PFSK-1 (cell line): ENCODE results near the gene SDHAF2.

Experiments used
- FOXP2 ChIP-seq: optimal IDR thresholded peaks from 2 replicates; pipeline ENCODE3; 2011; ENCODE audit warnings: borderline replicate concordance, control low read depth, inconsistent platforms; ENCODE audit not compliant: insufficient read depth; ENCODE audit errors: extremely low read length, extremely low read depth
- SIN3A ChIP-seq: IDR thresholded peaks from 2 replicates; pipeline ENCODE4 v1.6.1; 2012; ENCODE audit warnings: mild to moderate bottlenecking, low read length, moderate library complexity, borderline replicate concordance; ENCODE audit not compliant: insufficient read depth
- TAF1 ChIP-seq: IDR thresholded peaks from 2 replicates; pipeline ENCODE4 v1.6.1; 2012; ENCODE audit warnings: low read length, control low read depth, borderline replicate concordance; ENCODE audit not compliant: insufficient read depth
- TF ChIP-seq, protein P1 (sequence below), 2 experiments: IDR thresholded peaks; 2 replicates each; pipeline versions ENCODE4 v1.6.1 to v1.8.0; 2011 to 2012; ENCODE audit warnings: low read depth in 2 of 2, low read length in 2 of 2, control low read depth in 1 of 2, inconsistent platforms in 1 of 2, mild to moderate bottlenecking in 1 of 2, moderate library complexity in 1 of 2; ENCODE audit not compliant: insufficient read depth in 1 of 2

GRCh38 chr11:61442616-61443015 lies 12.7 kb downstream of the SDHAF2 start:
- TF ChIP-seq FOXP2: no peak
- no peak for TF ChIP-seq SIN3A
- TF ChIP-seq, protein P1, sequence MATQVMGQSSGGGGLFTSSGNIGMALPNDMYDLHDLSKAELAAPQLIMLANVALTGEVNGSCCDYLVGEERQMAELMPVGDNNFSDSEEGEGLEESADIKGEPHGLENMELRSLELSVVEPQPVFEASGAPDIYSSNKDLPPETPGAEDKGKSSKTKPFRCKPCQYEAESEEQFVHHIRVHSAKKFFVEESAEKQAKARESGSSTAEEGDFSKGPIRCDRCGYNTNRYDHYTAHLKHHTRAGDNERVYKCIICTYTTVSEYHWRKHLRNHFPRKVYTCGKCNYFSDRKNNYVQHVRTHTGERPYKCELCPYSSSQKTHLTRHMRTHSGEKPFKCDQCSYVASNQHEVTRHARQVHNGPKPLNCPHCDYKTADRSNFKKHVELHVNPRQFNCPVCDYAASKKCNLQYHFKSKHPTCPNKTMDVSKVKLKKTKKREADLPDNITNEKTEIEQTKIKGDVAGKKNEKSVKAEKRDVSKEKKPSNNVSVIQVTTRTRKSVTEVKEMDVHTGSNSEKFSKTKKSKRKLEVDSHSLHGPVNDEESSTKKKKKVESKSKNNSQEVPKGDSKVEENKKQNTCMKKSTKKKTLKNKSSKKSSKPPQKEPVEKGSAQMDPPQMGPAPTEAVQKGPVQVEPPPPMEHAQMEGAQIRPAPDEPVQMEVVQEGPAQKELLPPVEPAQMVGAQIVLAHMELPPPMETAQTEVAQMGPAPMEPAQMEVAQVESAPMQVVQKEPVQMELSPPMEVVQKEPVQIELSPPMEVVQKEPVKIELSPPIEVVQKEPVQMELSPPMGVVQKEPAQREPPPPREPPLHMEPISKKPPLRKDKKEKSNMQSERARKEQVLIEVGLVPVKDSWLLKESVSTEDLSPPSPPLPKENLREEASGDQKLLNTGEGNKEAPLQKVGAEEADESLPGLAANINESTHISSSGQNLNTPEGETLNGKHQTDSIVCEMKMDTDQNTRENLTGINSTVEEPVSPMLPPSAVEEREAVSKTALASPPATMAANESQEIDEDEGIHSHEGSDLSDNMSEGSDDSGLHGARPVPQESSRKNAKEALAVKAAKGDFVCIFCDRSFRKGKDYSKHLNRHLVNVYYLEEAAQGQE (IDR thresholded peaks at IDR 0.05; ENCODE audit: insufficient read depth in 1 of 2, low read depth in 2 of 2, low read length in 2 of 2): no peak
- TF ChIP-seq TAF1: no peak
